ENCODE results near the gene CFLAR. TPM values are rescaled to one million over a fixed set of nuclear protein-coding genes. Genes with fewer than 3 reads are reported as not detected.

CFLAR gene
- total and polyA plus RNA-seq, 9 of the 15 experiments (the other 6 are each of a cell fraction or from before 2014, with no cell fraction given): 27.5 to 102 (median 54.0) TPM

DNA sequence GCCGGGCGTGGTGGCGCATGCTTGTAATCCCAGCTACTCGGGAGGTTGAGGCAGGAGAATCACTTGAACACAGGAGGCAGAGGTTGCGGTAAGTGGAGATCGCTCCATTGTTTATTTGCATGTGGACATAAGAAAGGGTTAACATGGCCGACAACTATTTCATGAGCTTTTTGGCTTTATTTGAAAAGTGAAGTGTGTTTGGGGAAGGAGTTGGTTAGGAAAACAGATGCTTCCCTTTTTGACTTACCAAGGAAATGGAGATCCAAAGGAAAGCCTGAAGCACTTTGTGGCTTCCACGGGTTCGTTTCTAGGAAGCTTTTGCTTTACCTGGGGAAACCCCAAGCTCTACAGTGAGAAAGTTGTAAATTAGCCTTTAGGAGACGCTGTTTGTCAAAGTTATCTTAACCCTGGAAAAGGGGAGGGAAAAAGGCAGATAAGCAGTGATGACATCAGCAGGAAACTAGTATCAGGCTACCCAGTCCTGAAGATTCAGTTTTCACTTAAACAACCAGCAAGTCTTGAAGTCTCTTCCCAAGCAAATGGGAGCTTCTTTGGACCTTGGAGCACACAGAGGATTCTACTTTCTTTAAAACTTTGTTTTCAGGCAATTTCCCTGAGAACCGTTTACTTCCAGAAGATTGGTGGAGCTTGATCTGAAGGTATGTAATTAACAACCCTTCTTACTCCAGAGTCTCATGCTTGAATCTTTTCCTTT, 66.8 kb downstream of the CFLAR start, which contains the start of gene CASP10 (continued):
- TF ChIP-seq ZNF785 (CRISPR knock-in tag; IDR thresholded peaks at IDR 0.05) (no peak), SAP30 (IDR thresholded peaks at IDR 0.05; ENCODE audit: borderline replicate concordance, insufficient read depth, low read depth, low read length, poor library complexity, severe bottlenecking) (peak; percentile 48), CCNT2 (IDR thresholded peaks at IDR 0.05; ENCODE audit: borderline replicate concordance, extremely low read depth, insufficient read length, low read depth, low read length) (peak; percentile 42), THRAP3 (IDR thresholded peaks at IDR 0.05; ENCODE audit: borderline replicate concordance) (no peak), GTF2F1 (IDR thresholded peaks at IDR 0.05; ENCODE audit: low read depth, low read length) (no peak), RB1 (IDR thresholded peaks at IDR 0.05; ENCODE audit: low read depth) (peak; percentile 77; the same call in 1 of the 2 replicates), SUPT5H (IDR thresholded peaks at IDR 0.05) (peak; percentile 74), KLF16 (IDR thresholded peaks at IDR 0.05) (0 out of 2 replicates have a peak, but pooled peaks have one; percentile 20), ZNF347 (CRISPR knock-in tag; IDR thresholded peaks at IDR 0.05; ENCODE audit: low read depth) (no peak), PYGO2 (tag; IDR thresholded peaks at IDR 0.05) (peak; percentile 19; the same call in 1 of the 2 replicates)
- TF ChIP-seq, protein P1, sequence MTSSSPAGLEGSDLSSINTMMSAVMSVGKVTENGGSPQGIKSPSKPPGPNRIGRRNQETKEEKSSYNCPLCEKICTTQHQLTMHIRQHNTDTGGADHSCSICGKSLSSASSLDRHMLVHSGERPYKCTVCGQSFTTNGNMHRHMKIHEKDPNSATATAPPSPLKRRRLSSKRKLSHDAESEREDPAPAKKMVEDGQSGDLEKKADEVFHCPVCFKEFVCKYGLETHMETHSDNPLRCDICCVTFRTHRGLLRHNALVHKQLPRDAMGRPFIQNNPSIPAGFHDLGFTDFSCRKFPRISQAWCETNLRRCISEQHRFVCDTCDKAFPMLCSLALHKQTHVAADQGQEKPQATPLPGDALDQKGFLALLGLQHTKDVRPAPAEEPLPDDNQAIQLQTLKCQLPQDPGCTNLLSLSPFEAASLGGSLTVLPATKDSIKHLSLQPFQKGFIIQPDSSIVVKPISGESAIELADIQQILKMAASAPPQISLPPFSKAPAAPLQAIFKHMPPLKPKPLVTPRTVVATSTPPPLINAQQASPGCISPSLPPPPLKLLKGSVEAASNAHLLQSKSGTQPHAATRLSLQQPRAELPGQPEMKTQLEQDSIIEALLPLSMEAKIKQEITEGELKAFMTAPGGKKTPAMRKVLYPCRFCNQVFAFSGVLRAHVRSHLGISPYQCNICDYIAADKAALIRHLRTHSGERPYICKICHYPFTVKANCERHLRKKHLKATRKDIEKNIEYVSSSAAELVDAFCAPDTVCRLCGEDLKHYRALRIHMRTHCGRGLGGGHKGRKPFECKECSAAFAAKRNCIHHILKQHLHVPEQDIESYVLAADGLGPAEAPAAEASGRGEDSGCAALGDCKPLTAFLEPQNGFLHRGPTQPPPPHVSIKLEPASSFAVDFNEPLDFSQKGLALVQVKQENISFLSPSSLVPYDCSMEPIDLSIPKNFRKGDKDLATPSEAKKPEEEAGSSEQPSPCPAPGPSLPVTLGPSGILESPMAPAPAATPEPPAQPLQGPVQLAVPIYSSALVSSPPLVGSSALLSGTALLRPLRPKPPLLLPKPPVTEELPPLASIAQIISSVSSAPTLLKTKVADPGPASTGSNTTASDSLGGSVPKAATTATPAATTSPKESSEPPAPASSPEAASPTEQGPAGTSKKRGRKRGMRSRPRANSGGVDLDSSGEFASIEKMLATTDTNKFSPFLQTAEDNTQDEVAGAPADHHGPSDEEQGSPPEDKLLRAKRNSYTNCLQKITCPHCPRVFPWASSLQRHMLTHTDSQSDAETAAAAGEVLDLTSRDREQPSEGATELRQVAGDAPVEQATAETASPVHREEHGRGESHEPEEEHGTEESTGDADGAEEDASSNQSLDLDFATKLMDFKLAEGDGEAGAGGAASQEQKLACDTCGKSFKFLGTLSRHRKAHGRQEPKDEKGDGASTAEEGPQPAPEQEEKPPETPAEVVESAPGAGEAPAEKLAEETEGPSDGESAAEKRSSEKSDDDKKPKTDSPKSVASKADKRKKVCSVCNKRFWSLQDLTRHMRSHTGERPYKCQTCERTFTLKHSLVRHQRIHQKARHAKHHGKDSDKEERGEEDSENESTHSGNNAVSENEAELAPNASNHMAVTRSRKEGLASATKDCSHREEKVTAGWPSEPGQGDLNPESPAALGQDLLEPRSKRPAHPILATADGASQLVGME (CRISPR knock-in tag; IDR thresholded peaks at IDR 0.05): no peak
- TF ChIP-seq, protein P2, sequence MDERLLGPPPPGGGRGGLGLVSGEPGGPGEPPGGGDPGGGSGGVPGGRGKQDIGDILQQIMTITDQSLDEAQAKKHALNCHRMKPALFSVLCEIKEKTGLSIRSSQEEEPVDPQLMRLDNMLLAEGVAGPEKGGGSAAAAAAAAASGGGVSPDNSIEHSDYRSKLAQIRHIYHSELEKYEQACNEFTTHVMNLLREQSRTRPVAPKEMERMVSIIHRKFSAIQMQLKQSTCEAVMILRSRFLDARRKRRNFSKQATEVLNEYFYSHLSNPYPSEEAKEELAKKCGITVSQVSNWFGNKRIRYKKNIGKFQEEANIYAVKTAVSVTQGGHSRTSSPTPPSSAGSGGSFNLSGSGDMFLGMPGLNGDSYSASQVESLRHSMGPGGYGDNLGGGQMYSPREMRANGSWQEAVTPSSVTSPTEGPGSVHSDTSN (CRISPR knock-in tag; IDR thresholded peaks at IDR 0.05; ENCODE audit: low read depth): no peak
- TF ChIP-seq, protein P2 (tag; conservative IDR thresholded peaks at IDR 0.05; ENCODE audit: low read depth): peak; percentile 91
- TF ChIP-seq, protein P3, sequence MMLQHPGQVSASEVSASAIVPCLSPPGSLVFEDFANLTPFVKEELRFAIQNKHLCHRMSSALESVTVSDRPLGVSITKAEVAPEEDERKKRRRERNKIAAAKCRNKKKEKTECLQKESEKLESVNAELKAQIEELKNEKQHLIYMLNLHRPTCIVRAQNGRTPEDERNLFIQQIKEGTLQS (IDR thresholded peaks at IDR 0.05): peak; percentile 93
- TF ChIP-seq, protein P3 (CRISPR knock-in tag; conservative IDR thresholded peaks at IDR 0.05): peak; percentile 74; the same call in 1 of the 2 replicates
- TF ChIP-seq, protein P4, sequence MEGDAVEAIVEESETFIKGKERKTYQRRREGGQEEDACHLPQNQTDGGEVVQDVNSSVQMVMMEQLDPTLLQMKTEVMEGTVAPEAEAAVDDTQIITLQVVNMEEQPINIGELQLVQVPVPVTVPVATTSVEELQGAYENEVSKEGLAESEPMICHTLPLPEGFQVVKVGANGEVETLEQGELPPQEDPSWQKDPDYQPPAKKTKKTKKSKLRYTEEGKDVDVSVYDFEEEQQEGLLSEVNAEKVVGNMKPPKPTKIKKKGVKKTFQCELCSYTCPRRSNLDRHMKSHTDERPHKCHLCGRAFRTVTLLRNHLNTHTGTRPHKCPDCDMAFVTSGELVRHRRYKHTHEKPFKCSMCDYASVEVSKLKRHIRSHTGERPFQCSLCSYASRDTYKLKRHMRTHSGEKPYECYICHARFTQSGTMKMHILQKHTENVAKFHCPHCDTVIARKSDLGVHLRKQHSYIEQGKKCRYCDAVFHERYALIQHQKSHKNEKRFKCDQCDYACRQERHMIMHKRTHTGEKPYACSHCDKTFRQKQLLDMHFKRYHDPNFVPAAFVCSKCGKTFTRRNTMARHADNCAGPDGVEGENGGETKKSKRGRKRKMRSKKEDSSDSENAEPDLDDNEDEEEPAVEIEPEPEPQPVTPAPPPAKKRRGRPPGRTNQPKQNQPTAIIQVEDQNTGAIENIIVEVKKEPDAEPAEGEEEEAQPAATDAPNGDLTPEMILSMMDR (IDR thresholded peaks at IDR 0.05 in 2 of 3, conservative IDR thresholded peaks at IDR 0.05 in 1 of 3; ENCODE audit: insufficient read depth in 2 of 3, low read depth in 1 of 3, low read length in 3 of 3): peak; percentile 48 to 81 (median 65)

Measured in K562 (cell line).